DOHH2 (cell line): ENCODE data around the gene NDUFAB1.

ENCODE experiments used
- H3F3A ChIP-seq: fragments of 200-600 bp; sonication (generic), shearing (Covaris generic); 2 replicates; pipeline ENCODE4 v1.6.0; 2016; ENCODE audit warnings: antibody characterized with exemption, mild to moderate bottlenecking; ENCODE audit not compliant: control insufficient read depth, insufficient read depth
- H3K27ac ChIP-seq: fragments of 200-600 bp; sonication (generic); 2 replicates; pipeline ENCODE4 v1.5.1; 2014; ENCODE audit warnings: low read depth, mild to moderate bottlenecking, low read length, moderate library complexity
- H3K27me3 ChIP-seq: fragments of 200-600 bp; sonication (generic); 2 replicates; pipeline ENCODE4 v1.6.1; 2014; ENCODE audit warnings: mild to moderate bottlenecking, low read length, mixed read lengths; ENCODE audit not compliant: control insufficient read depth
- H3K36me3 ChIP-seq: fragments of 200-600 bp; sonication (generic); 2 replicates; pipeline ENCODE4 v1.6.1; 2014; ENCODE audit warnings: mild to moderate bottlenecking, low read length, moderate library complexity, mixed read lengths; ENCODE audit not compliant: control insufficient read depth
- H3K4me1 ChIP-seq: fragments of 200-600 bp; sonication (generic); 2 replicates; pipeline ENCODE4 v1.6.1; 2014; ENCODE audit warnings: mild to moderate bottlenecking, low read length, mixed read lengths; ENCODE audit not compliant: control insufficient read depth
- H3K4me2 ChIP-seq: fragments of 200-600 bp; sonication (generic); 2 replicates; pipeline ENCODE4 v1.6.0; 2014; ENCODE audit warnings: mild to moderate bottlenecking, low read length, moderate library complexity
- H3K4me3 ChIP-seq: fragments of 200-600 bp; sonication (generic); 2 replicates; pipeline ENCODE4 v1.5.1; 2014; ENCODE audit warnings: mild to moderate bottlenecking, low read length, mixed read lengths
- H3K79me2 ChIP-seq: fragments of 200-600 bp; sonication (generic); 2 replicates; pipeline ENCODE4 v1.6.1; 2014; ENCODE audit warnings: mild to moderate bottlenecking, low read length, mixed read lengths; ENCODE audit not compliant: control insufficient read depth
- H3K9me2 ChIP-seq: fragments of 200-600 bp; sonication (generic); replicated peaks from 2 replicates; pipeline ENCODE4 v1.6.1; 2014; ENCODE audit warnings: mild to moderate bottlenecking, low read length, mixed read lengths; ENCODE audit not compliant: control insufficient read depth
- H3K9me3 ChIP-seq: fragments of 200-600 bp; sonication (generic); 2 replicates; pipeline ENCODE4 v1.6.1; 2014; ENCODE audit warnings: antibody characterized with exemption, low read length, mixed read lengths; ENCODE audit not compliant: control insufficient read depth, insufficient read depth
- H4K20me1 ChIP-seq: fragments of 200-600 bp; sonication (generic); 2 replicates; pipeline ENCODE4 v1.6.0; 2014; ENCODE audit warnings: low read depth, mild to moderate bottlenecking, antibody characterized with exemption, low read length, moderate library complexity; ENCODE audit not compliant: control insufficient read depth, insufficient read depth
- CTCF ChIP-seq: fragments of 200-600 bp; sonication (generic); IDR thresholded peaks from one replicate; pipeline ENCODE4 v1.5.1; 2014; ENCODE audit warnings: antibody characterized with exemption, mild to moderate bottlenecking, low read depth, low read length; ENCODE audit not compliant: poor library complexity, severe bottlenecking
- EZH2phosphoT487 ChIP-seq: fragments of 200-600 bp; sonication (generic); IDR thresholded peaks from 2 replicates; pipeline ENCODE4 v1.6.1; 2017; ENCODE audit warnings: borderline replicate concordance, mild to moderate bottlenecking, antibody characterized with exemption, low read length, moderate library complexity, mixed read lengths

NDUFAB1 gene

DNA sequence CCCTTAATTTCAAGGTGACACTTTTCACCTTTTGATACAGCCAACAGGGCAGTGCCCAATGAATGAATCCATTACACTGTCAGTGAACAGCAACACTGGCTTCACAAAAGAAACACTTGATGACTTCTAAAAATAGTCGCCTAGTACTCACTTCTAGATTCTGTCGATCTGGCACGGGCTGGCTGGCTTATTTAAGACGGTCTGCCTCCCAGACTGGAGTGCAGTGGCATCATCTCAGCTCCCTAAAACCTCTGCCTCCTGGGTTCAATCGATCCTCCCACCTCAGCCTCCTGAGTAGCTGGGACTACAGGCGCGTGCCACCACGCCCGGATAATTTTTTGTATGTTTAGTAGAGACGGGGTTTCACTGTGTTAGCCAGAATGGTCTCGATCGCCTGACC is 1.9 kb downstream of the NDUFAB1 start:
- Histone ChIP-seq H4K20me1 (peaks cover 18% of the 10 kb centered on the region; the same call in 1 of the 2 replicates), H3K4me2 (peak overlapping the region; percentile 74), H3K4me3 (no peak overlapping the region)

DNA sequence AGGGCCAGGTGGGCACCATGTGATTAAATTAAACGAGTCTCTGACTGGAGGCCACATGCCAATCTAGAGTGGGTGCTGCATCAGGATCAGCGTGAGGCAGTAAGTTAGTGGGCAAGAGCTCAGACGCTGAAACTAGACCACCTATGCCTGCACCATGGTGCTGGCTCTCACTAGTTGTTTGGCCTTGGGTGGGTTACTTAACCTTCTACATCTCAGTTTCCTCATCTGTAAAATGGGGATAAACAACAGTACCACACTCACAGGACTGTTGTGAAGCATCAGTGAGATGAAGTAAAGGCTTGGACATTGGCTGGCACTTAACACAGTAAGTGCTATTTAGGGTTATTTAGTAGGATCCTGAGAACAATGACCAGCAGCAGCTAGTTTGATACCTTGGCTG is 5.9 kb downstream of the NDUFAB1 start:
- no peaks in the 10 kb centered on the region for H3F3A ChIP-seq
- H3K36me3 ChIP-seq, result peaks cover 88% of the 10 kb centered on the region
- no peaks in the 10 kb centered on the region for H3K9me3 ChIP-seq
- H3K27me3 ChIP-seq, result no peaks in the 10 kb centered on the region
- H3K4me1 ChIP-seq, result peaks cover 11% of the 10 kb centered on the region
- H4K20me1 ChIP-seq, result peaks cover 15% of the 10 kb centered on the region; the same call in 1 of the 2 replicates
- peaks cover 80% of the 10 kb centered on the region for H3K79me2 ChIP-seq
- no peaks in the 10 kb centered on the region for H3K9me2 ChIP-seq
- no peak overlapping the region for H3K4me3 ChIP-seq
- no peak overlapping the region for H3K27ac ChIP-seq
- TF ChIP-seq CTCF (no peak), EZH2phosphoT487 (no peak)
- H3K4me2 ChIP-seq, result no peak overlapping the region

More for the DNA sequence above, 1.9 kb downstream of the NDUFAB1 start:
- peaks cover 9% of the 10 kb centered on the region for H3F3A ChIP-seq
- no peaks in the 10 kb centered on the region for H3K9me3 ChIP-seq
- H3K36me3 ChIP-seq, result peaks cover 60% of the 10 kb centered on the region
- peaks cover 68% of the 10 kb centered on the region for H3K79me2 ChIP-seq
- H3K4me1 ChIP-seq, result peaks cover 25% of the 10 kb centered on the region
- no peaks in the 10 kb centered on the region for H3K27me3 ChIP-seq
- H3K9me2 ChIP-seq, result no peaks in the 10 kb centered on the region
- TF ChIP-seq EZH2phosphoT487, result no peak
- no peak for TF ChIP-seq CTCF
- no peak overlapping the region for H3K27ac ChIP-seq

DNA sequence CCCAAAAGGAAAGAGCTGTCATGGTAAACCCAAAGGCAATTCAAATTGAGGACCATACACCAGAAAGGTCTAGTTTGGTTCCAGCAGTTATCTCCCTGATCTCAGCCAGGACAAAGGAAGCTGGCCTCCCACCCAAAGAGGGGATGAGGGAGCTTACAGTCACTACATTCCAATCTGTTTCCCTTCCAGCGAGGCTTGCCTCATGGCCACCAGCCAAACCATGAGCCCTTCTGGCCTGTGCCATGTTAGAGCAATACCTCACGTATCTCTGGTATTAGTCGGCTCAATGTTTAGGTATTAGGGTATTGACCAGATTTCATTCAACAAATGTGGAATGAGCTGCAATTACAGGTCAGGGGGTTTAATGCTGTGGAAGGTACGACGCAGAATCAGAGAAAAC is 8.4 kb downstream of the NDUFAB1 start:
- TF ChIP-seq EZH2phosphoT487, result no peak
- no peak for TF ChIP-seq CTCF
- Histone ChIP-seq H3K4me1 (no peaks in the 10 kb centered on the region), H3K9me3 (no peaks in the 10 kb centered on the region), H3K36me3 (peaks cover 81% of the 10 kb centered on the region), H3K4me2 (no peak overlapping the region), H3K27ac (no peak overlapping the region), H3K9me2 (no peaks in the 10 kb centered on the region), H3K27me3 (no peaks in the 10 kb centered on the region), H3K79me2 (peaks cover 58% of the 10 kb centered on the region), H4K20me1 (peaks cover 10% of the 10 kb centered on the region; the same call in 1 of the 2 replicates), H3F3A (no peaks in the 10 kb centered on the region), H3K4me3 (no peak overlapping the region)
